Measurements from ENCODE around the gene MAP2K5.

Gene MAP2K5

GRCh38 chr15:67820992-67821783 lies 278.7 kb downstream of the MAP2K5 start:
- TF ChIP-seq CTCF (IDR thresholded peaks at IDR 0.05) (no peak), ZFX (IDR thresholded peaks at IDR 0.05; ENCODE audit: borderline replicate concordance) (no peak)
- H3K27ac ChIP-seq: no peak overlapping the region

DNA sequence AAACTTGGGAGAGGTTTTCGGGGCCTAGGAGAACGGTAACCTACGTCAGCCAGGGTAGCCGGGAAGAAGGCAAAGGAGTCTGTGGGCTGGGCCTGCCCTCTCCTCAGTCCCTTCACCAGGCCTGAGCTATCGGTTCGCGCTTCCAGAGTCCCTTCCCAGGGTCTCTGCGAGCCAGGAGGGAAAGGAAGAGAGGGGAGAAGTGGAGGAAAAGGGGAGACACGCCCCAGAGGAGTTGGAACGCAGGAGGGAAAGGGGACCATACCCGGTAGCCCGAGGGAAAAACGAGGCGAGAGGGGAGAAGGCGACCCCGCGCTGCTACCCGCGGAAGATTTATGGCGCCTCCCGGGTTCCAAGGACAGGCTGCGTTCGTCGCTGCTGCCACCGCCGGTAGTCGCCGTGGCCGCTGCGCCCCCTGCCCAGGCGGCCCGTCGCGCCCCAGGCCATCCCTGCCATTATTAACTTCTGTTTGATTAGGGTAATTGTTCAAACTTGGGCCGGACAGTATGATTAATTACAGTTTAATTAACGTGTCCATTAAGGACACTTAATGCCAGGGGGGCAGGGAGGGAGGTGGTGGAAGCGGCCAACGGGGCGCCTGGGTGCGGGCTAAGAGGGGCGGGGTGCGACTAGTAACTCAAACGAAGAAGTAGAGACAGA lies 279.4 kb downstream of the MAP2K5 start:
- H3K27ac ChIP-seq: no peak overlapping the region
- TF ChIP-seq ZFX (IDR thresholded peaks at IDR 0.05; ENCODE audit: borderline replicate concordance) (no peak), CTCF (IDR thresholded peaks at IDR 0.05) (no peak)

- TF ChIP-seq ZFX (IDR thresholded peaks at IDR 0.05; ENCODE audit: borderline replicate concordance) (no peak), CTCF (IDR thresholded peaks at IDR 0.05) (no peak)
- no peak overlapping the region for H3K27ac ChIP-seq
Observed at GRCh38 chr15:67822537-67823313, 280.2 kb downstream of the MAP2K5 start.

GRCh38 chr15:67823314-67824196 lies 281.1 kb downstream of the MAP2K5 start:
- H3K27ac ChIP-seq: no peak overlapping the region
- no peak for TF ChIP-seq ZFX (IDR thresholded peaks at IDR 0.05; ENCODE audit: borderline replicate concordance)
- no peak for TF ChIP-seq CTCF (IDR thresholded peaks at IDR 0.05)

- H3K27ac ChIP-seq: no peak overlapping the region
- TF ChIP-seq ZFX (IDR thresholded peaks at IDR 0.05; ENCODE audit: borderline replicate concordance) (no peak), CTCF (IDR thresholded peaks at IDR 0.05) (no peak)
Observed at GRCh38 chr15:67824197-67824968, 281.9 kb downstream of the MAP2K5 start.
